ENCODE results near the gene FRMD4A. TPM values are rescaled to one million over a fixed set of nuclear protein-coding genes. Genes with fewer than 3 reads are reported as not detected.

Gene FRMD4A
- total and polyA plus RNA-seq, 7 donors = 2.9 to 9.1 (median 6.2) TPM

GRCh38 chr10:14360515-14360914 lies 29.8 kb upstream of the FRMD4A start:
- WGBS, 3 donors = 47 to 54% (median 52%) methylated on average over 4 of the region's 4 CpGs
- no peak for DNase-seq
- H3K36me3 ChIP-seq (ENCODE audit: insufficient read depth in 1 of 2, low read depth in 1 of 2) = no peaks in the 10 kb centered on the region
- no peak for ATAC-seq
- H3K27me3 ChIP-seq (ENCODE audit: insufficient read depth in 3 of 3, low read length in 2 of 3) = peaks cover 0 to 2% (median 0%) of the 10 kb centered on the region in 3 donors
- no peak for TF ChIP-seq CTCF (IDR thresholded peaks at IDR 0.05)
- intact Hi-C loops (cut with DNase I) = no loop called here
- no peaks in the 10 kb centered on the region for H3K9me3 ChIP-seq
- H3K4me1 ChIP-seq = no peaks in the 10 kb centered on the region
- no peak overlapping the region for H3K27ac ChIP-seq
- H3K4me3 ChIP-seq = no peak overlapping the region

GRCh38 chr10:14358886-14359573 lies 28.3 kb upstream of the FRMD4A start:
- H3K4me1 ChIP-seq = no peaks in the 10 kb centered on the region
- no peaks in the 10 kb centered on the region for H3K9me3 ChIP-seq
- ATAC-seq (no peak), DNase-seq (no peak)
- 47 to 65% (median 49%) methylated on average over 9 of the region's 9 CpGs for WGBS, 3 donors
- H3K36me3 ChIP-seq (ENCODE audit: insufficient read depth in 1 of 2, low read depth in 1 of 2) = no peaks in the 10 kb centered on the region
- H3K27me3 ChIP-seq (ENCODE audit: insufficient read depth in 3 of 3, low read length in 2 of 3) = peaks cover 0 to under 1% (median 0%) of the 10 kb centered on the region in 3 donors
- H3K4me3 ChIP-seq = no peak overlapping the region
- no peak overlapping the region for H3K27ac ChIP-seq
- TF ChIP-seq CTCF (IDR thresholded peaks at IDR 0.05) = no peak
- intact Hi-C loops (cut with DNase I) = no loop called here

GRCh38 chr10:14356921-14357320 lies 26.2 kb upstream of the FRMD4A start:
- Histone ChIP-seq H3K27me3 (ENCODE audit: insufficient read depth in 3 of 3, low read length in 2 of 3) (no peaks in the 10 kb centered on the region), H3K36me3 (ENCODE audit: insufficient read depth in 1 of 2, low read depth in 1 of 2) (no peaks in the 10 kb centered on the region), H3K27ac (no peak overlapping the region), H3K4me3 (no peak overlapping the region), H3K4me1 (no peaks in the 10 kb centered on the region), H3K9me3 (no peaks in the 10 kb centered on the region)
- TF ChIP-seq CTCF (IDR thresholded peaks at IDR 0.05) = no peak
- ATAC-seq (no peak), DNase-seq (no peak)
- whole genome bisulfite sequencing, 3 donors = 89 to 96% (median 94%) methylated on average over 3 of the region's 3 CpGs
- intact Hi-C loops (cut with DNase I) = no loop called here

GRCh38 chr10:14355750-14356149 lies 25.0 kb upstream of the FRMD4A start:
- 92 to 96% (median 94%) methylated on average over 3 of the region's 3 CpGs for WGBS, 3 donors
- H3K36me3 ChIP-seq (ENCODE audit: insufficient read depth in 1 of 2, low read depth in 1 of 2) = no peaks in the 10 kb centered on the region
- DNase-seq = no peak
- intact Hi-C loops (cut with DNase I) = no loop called here
- TF ChIP-seq CTCF (IDR thresholded peaks at IDR 0.05) = no peak
- no peak for ATAC-seq
- no peaks in the 10 kb centered on the region for H3K9me3 ChIP-seq
- H3K27ac ChIP-seq = no peak overlapping the region
- no peak overlapping the region for H3K4me3 ChIP-seq
- H3K4me1 ChIP-seq = no peaks in the 10 kb centered on the region
- H3K27me3 ChIP-seq (ENCODE audit: insufficient read depth in 3 of 3, low read length in 2 of 3) = no peaks in the 10 kb centered on the region

All from psoas muscle (tissue), 8 donors.